ENCODE measurements around the gene SPNS3. TPM values are rescaled to one million over a fixed set of nuclear protein-coding genes. Genes with fewer than 3 reads are reported as not detected.
A peak's percentile ranks its signal among the peaks of the same experiment; 100 is the strongest.

The SPNS3 gene
- total and polyA plus RNA-seq, 2 of the 8 experiments (the other 6 are each of a cell fraction or from before 2014, with no cell fraction given): not detected

DNA sequence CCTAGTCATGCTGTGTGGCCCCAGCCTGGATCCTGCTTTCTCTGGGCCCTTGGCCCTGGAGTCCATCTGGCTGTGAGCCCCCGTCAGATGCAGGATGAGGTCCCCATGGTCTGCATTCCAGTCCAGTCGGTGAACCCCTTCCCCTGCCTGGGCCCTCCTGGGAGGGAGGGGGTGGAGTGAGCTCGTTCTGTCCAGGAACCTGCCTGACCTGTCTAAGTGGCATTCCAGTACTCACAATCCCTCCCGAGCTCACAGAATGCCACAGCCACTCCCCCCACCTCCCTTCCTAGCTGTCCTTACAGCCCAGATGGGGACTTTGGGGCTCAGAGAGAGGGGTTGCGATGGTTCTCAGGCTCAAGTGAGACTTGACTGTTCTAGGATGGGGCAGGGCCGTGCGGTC is 80.5 kb downstream of the SPNS3 start:
- Histone ChIP-seq H3K56ac (replicated peaks; ENCODE audit: insufficient read length, low read depth, low read length) (peak overlapping the region; percentile 2), H3K9me3 (ENCODE audit: insufficient read depth in 2 of 2, low read depth in 1 of 2, low read length in 1 of 2) (no peaks in the 10 kb centered on the region), H3K18ac (ENCODE audit: extremely low read depth, low read length) (peak overlapping the region; percentile 71), H4K20me1 (replicated peaks in 1 of 2; ENCODE audit: control insufficient read depth in 1 of 2, insufficient read depth in 2 of 2, low read length in 2 of 2) (no peaks in the 10 kb centered on the region), H3K4me3 (ENCODE audit: extremely low read depth in 1 of 4, insufficient read depth in 2 of 4, low read depth in 3 of 4, low read length in 4 of 4) (no peak overlapping the region; a peak in 1 of 8 replicates), H3K4ac (replicated peaks; ENCODE audit: insufficient read length, low read depth, low read length) (no peak overlapping the region), H3K23me2 (ENCODE audit: low read depth, low read length) (no peaks in the 10 kb centered on the region), H2AK5ac (ENCODE audit: low read depth, low read length) (no peak overlapping the region), H3K79me1 (ENCODE audit: low read depth, low read length) (no peaks in the 10 kb centered on the region; the same call in 1 of the 2 replicates), H2BK12ac (ENCODE audit: low read depth, low read length) (peak overlapping the region; percentile 94; the same call in 1 of the 2 replicates), H4K8ac (ENCODE audit: extremely low read depth, insufficient read depth, low read length) (no peak overlapping the region), H3K14ac (ENCODE audit: insufficient read length) (no peak overlapping the region), H3K27me3 (replicated peaks in 1 of 4; ENCODE audit: control insufficient read depth in 3 of 4, extremely low read depth in 1 of 4, insufficient read depth in 3 of 4, low read length in 3 of 4) (no peaks in the 10 kb centered on the region; a peak in 1 of 7 replicates), H3K27ac (ENCODE audit: low read depth, low read length) (peak overlapping the region; percentile 11; the same call in 1 of the 2 replicates), H2BK15ac (ENCODE audit: low read length) (no peak overlapping the region), H3K79me2 (ENCODE audit: control insufficient read depth in 1 of 2, insufficient read depth in 2 of 2, low read length in 2 of 2) (no peaks in the 10 kb centered on the region), H4K91ac (replicated peaks; ENCODE audit: insufficient read length, low read length) (peak overlapping the region; percentile 66), H2BK5ac (ENCODE audit: low read depth, low read length) (peak overlapping the region; percentile 66), H2AFZ (ENCODE audit: low read length) (no peak overlapping the region), H2BK120ac (replicated peaks; ENCODE audit: low read depth, low read length) (no peak overlapping the region), H3K36me3 (ENCODE audit: control insufficient read depth in 2 of 4, insufficient read depth in 4 of 4, low read length in 3 of 4) (no peaks in the 10 kb centered on the region), H3K4me1 (replicated peaks in 1 of 4; ENCODE audit: control insufficient read depth in 3 of 4, insufficient read depth in 4 of 4, low read length in 3 of 4) (peaks cover 0 to 13% (median 8%) of the 10 kb centered on the region in 4 experiments; a peak in 5 of 7 replicates), H3K23ac (ENCODE audit: insufficient read length) (no peak overlapping the region), H3K9ac (replicated peaks in 1 of 4; ENCODE audit: extremely low read depth in 1 of 4, low read depth in 3 of 4, low read length in 3 of 4) (no peak overlapping the region), H3K4me2 (ENCODE audit: insufficient read depth in 1 of 2, low read depth in 2 of 2, low read length in 2 of 2) (no peak overlapping the region), H2BK20ac (ENCODE audit: low read length) (peak overlapping the region; percentile 61; the same call in 1 of the 2 replicates), H4K5ac (ENCODE audit: insufficient read length, low read depth, low read length) (no peak overlapping the region)
- 78% methylated on average over 7 of the region's 7 CpGs; no CpG with 5 or more reads in 1 of the 2 experiments for WGBS, 2 experiments (ENCODE audit: extremely low coverage in 1 of 2, insufficient coverage in 1 of 2, insufficient read length in 1 of 2, insufficient replicate concordance in 2 of 2, low coverage in 1 of 2, low lambda C conversion rate in 2 of 2, missing lambda C conversion rate in 1 of 2)
- FAIRE-seq (no peak), DNase-seq (ENCODE audit: low read depth in 1 of 2, low spot score in 2 of 2) (no peak)
- POLR2A ChIA-PET (ENCODE audit: partially characterized antibody): interaction anchor here (37.1 kb wide), 1 partner anchor 33 kb away, joined by 546 read pairs; the partner anchor contains the start of genes GGT6 and MYBBP1A
- CTCF ChIA-PET (ENCODE audit: partially characterized antibody): interaction anchor here (0.7 to 1.4 kb wide), 8 partner anchors 8 to 90 kb away, joined by 3 to 5 read pairs (median 4); partner anchors contain the start of gene GGT6
- TF ChIP-seq SP1 (IDR thresholded peaks at IDR 0.05; ENCODE audit: low read depth, low read length): peak; percentile 58; the same call in 1 of the 2 replicates
- TF ChIP-seq TEAD4 (IDR thresholded peaks at IDR 0.05; ENCODE audit: low read depth, low read length): peak; percentile 59
- TF ChIP-seq SRF (IDR thresholded peaks at IDR 0.05; ENCODE audit: low read depth, low read length): no peak
